Measurements from ENCODE around the gene ZSCAN26. TPM values are rescaled to one million over a fixed set of nuclear protein-coding genes. Genes with fewer than 3 reads are reported as not detected.

ZSCAN26 gene
- total RNA-seq, 4 donors from 2014 or later, result 4.9 to 23.3 (median 11.4) TPM

DNA sequence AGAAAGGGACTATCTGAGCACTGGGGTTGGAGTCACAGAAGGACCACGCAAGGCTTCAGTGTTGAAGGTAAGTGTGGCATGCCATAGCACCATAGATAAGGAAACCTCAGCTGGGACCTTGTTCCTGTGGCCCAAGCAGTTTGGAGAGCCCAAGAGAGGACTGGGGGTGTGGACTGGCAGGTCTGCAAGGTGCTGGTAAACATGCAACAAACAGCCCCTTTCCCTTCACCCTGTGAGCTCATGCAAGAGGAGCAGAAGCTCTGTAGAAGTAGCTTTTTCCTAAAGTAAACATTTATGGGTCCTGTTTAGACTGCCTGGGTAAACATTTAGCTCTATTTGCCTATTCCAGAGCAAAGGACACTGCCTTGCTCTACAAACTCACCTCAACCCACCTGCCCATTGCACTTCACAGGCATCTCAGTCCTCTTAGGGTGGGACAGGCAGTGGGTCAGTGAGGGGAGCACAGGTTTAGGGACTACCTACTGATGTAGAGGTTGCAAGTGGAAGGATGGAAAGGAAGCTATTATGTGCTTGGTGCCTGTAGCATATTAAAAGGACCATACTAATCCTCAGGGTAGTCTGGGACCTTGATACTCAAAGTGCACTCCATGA lies 57.0 kb downstream of the ZSCAN26 start:
- 95% methylated on average over 1 of the region's 1 CpG for WGBS
- Histone ChIP-seq H3K9me3 (peaks cover 13% of the 10 kb centered on the region), H3K4me1 (no peaks in the 10 kb centered on the region), H3K27me3 (no peaks in the 10 kb centered on the region), H3K36me3 (peaks cover 34% of the 10 kb centered on the region), H3K27ac (no peak overlapping the region), H3K4me3 (no peak overlapping the region)
- TF ChIP-seq CTCF (IDR thresholded peaks at IDR 0.05) (no peak), EP300 (IDR thresholded peaks at IDR 0.05) (no peak), POLR2AphosphoS5 (IDR thresholded peaks at IDR 0.05) (no peak), POLR2A (IDR thresholded peaks at IDR 0.05) (no peak)
- no peak for DNase-seq (ENCODE audit: low spot score in 2 of 2)

DNA sequence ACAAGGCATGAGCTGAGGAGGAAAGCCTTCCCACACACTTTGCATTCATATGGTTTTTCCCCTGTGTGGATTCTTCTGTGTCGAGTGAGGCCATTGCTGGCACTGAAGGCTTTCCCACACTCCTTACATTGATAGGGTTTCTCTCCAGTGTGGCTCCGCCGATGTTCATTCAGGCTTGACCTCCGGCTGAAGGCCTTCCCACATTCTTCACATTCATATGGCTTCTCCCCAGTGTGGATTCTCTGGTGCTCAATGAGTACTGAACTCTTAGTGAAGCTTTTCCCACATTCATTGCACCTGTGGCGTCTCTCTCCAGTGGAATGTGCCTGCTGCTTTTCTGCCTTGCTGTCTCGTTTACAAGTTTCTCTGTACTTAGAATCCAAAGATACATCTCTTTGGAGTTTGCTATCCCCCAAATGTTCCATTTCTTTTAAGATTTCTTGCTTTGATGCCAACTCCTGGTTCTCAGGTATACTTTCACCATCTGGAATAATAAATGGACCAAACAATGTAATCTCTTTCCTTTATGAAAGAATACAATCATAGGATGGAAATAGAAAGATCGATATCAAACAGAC lies 59.5 kb downstream of the ZSCAN26 start:
- TF ChIP-seq EP300 (IDR thresholded peaks at IDR 0.05) (no peak), POLR2A (IDR thresholded peaks at IDR 0.05) (no peak), POLR2AphosphoS5 (IDR thresholded peaks at IDR 0.05) (no peak), CTCF (IDR thresholded peaks at IDR 0.05) (no peak)
- Histone ChIP-seq H3K4me3 (no peak overlapping the region), H3K27ac (no peak overlapping the region), H3K36me3 (peaks cover 34% of the 10 kb centered on the region), H3K27me3 (no peaks in the 10 kb centered on the region), H3K9me3 (peaks cover 13% of the 10 kb centered on the region), H3K4me1 (no peaks in the 10 kb centered on the region)
- no peak for DNase-seq (ENCODE audit: low spot score in 2 of 2)
- WGBS, result 94% methylated on average over 7 of the region's 7 CpGs

Other genes with a start within 250 kb of the ZSCAN26 start
- 1 to 10 TPM in 3 of 4 donors, under 1 TPM in 1; 0.64 to 2.4 (median 2.0) TPM for gene ZNF165, start 186.6 kb upstream of the ZSCAN26 start, total RNA-seq
- gene ZSCAN16, start 142.5 kb upstream of the ZSCAN26 start, total RNA-seq, result 1 to 10 TPM; 2.4 to 7.6 (median 4.2) TPM
- 10 to 100 TPM in 3 of 4 donors, 1 to 10 TPM in 1; 7.6 to 23.0 (median 14.2) TPM for gene ZKSCAN8, start 125.3 kb upstream of the ZSCAN26 start, total RNA-seq
- 10 to 100 TPM in 1 of 4 donors, 1 to 10 TPM in 3; 3.6 to 12.5 (median 7.6) TPM for gene ZSCAN9, start 41.9 kb upstream of the ZSCAN26 start, total RNA-seq
- gene ZKSCAN4, start 14.9 kb upstream of the ZSCAN26 start, total RNA-seq, result 1 to 10 TPM; 1.2 to 5.0 (median 3.0) TPM
- under 1 TPM in 2 of 4 donors, not detected in 2; 0.47 to 0.78 TPM for gene NKAPL, start 7.8 kb upstream of the ZSCAN26 start, total RNA-seq
- gene PGBD1, start 14.4 kb downstream of the ZSCAN26 start, total RNA-seq, result 1 to 10 TPM in 2 of 4 donors, under 1 TPM in 2; 0.64 to 2.3 (median 1.2) TPM
- gene ZSCAN31, start 69.0 kb downstream of the ZSCAN26 start, total RNA-seq, result 10 to 100 TPM in 3 of 4 donors, 1 to 10 TPM in 1; 2.8 to 11.3 (median 10.7) TPM
- 1 to 10 TPM; 3.1 to 6.0 (median 4.5) TPM for gene ZKSCAN3, start 82.8 kb downstream of the ZSCAN26 start, total RNA-seq
- gene ZSCAN12, start 132.6 kb downstream of the ZSCAN26 start, total RNA-seq, result 1 to 10 TPM; 1.2 to 3.2 (median 2.3) TPM
- 1 to 10 TPM in 2 of 4 donors, under 1 TPM in 1, not detected in 1; 0.68 to 5.9 (median 4.8) TPM for gene ZSCAN23, start 176.3 kb downstream of the ZSCAN26 start, total RNA-seq
- gene GPX6, start 248.7 kb downstream of the ZSCAN26 start, total RNA-seq, result not detected

Measured in suprapubic skin (tissue), 4 donors.